Stimulated activated CD8-positive, alpha-beta memory T cell treated with anti-CD3 and anti-CD28 coated beads, Interleukin-7, amount 100 ng/mL, for 24 hours (primary cell): Measurements from ENCODE around the gene KLHL25.

Experiments used
- DNase-seq: peaks from one replicate; pipeline ENCODE4 v3.0.0-alpha.2; 2020; ENCODE audit warnings: low read depth

KLHL25 gene

GRCh38 chr15:85773970-85774369, 20.8 kb downstream of the KLHL25 start:
- DNase-seq, result no peak

DNA sequence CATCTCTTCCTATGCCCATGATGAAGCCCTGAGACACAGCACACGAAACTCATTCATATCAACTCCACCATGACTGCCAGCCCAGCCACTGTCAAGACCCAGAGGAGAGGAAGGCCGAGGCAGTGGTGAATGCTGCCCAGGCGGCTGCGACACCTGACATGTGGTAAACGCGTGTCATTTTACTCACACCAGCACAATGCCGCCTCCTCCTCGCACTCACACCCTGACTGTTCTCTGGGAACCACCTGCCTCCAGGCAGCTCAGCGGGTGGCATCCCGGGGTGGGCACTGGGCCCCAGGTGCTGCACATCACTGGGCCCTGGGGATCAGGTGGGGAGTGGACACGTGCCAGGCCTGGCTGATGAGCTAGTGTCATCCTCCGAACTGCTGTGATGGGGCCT, 21.5 kb downstream of the KLHL25 start:
- DNase-seq, result no peak

DNA sequence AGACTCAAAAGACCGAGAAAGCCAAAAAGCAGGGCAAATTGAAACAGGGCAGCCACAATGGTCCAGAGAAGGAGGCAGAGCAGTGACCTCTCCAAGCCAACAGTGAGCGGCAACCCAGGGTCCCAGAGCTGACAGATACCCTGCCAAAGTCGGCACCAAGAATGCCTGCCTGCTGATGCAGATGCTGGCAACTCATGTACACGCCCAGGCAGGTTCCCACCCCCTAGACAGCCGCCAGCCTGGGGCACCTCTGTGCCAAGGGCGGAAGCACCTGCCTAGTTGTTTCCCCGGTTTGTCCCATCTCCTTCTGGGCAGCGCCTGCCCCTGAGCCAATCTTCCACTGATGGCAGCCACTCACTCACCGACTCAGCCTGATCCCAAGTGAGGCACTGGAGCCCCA, 22.1 kb downstream of the KLHL25 start:
- DNase-seq, result no peak

- DNase-seq, result no peak
Measured at GRCh38 chr15:85771781-85772445, 22.8 kb downstream of the KLHL25 start.

GRCh38 chr15:85771271-85771670, 23.5 kb downstream of the KLHL25 start:
- DNase-seq, result no peak

DNA sequence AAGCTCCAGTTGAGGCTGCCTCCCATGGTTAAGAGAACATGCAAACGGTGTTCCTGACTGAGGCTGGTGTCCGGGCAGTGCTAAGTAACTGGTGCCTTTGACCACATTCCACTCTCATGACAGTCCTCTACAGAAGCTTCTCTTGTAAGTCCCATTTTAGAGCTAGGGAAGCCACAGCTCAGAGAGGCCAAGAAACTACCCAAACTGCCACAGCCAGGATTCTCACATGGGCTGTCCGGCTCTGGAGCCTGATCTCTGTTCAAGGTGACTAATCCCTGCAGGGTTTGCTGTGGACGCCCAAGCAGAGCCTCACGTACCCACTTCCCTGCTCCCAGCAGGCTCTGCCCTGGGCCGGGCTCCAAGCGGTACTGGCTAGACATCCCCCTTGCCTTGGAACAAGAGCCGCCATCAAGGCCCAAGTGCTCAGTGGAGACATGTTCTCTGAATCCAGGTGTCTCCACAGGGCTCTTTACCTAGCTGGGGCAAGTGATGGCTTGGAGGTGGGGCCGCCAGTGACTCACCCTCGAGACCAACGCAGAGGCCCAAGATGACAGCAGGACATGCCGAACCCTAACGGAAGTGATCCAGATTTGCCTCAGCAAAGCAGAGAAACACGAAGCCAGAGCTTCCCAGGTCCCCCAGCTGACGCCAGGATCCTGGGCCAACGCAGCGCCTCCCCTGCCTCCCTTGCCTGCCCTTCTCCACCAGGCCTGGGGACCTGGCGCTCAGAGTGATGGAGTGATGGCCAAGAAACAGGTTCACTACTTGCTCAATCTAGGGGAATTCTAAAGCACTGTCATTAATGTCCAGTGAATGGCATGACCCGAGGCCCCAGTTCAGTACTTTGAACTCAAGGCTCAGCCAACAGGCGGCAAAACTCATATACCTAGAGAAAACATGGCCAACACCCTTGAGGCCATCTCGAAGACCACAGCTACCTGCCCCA, 24.4 kb downstream of the KLHL25 start:
- DNase-seq, result no peak

DNA sequence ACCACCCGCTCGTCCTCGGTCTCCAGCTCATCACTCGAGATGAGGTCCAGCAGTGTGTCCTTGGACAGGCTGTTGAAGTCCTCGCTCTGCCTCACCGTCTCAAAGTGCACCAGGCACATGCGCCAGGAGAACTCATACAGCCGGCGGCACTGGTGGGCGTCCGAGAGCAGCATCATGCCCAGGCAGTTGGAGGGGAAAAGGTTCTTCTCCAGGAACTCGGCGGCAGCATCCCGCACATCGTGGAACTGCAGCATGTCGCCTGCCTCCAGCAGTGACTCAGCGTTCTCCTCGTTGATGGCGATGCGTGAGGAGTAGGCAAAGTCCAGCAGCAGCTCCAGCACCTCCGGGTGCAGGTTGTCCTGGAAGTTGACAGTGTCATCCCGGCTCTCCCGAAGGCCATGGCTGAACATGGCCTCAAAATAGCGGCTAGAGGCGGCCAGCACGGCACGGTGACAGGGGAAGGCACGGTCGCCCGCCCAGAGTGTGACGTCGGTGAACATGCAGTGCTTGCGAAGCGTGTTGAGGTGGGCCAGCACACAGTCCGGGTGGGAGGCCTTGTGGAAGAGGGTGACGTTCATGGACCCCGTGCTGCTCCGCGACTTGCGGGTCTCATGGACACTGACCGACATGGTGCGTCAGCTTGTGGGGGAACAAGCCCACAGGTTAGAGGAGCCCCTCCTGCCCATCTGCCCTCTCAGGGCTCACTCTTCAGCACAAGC, 25.4 kb downstream of the KLHL25 start:
- no peak for DNase-seq

DNA sequence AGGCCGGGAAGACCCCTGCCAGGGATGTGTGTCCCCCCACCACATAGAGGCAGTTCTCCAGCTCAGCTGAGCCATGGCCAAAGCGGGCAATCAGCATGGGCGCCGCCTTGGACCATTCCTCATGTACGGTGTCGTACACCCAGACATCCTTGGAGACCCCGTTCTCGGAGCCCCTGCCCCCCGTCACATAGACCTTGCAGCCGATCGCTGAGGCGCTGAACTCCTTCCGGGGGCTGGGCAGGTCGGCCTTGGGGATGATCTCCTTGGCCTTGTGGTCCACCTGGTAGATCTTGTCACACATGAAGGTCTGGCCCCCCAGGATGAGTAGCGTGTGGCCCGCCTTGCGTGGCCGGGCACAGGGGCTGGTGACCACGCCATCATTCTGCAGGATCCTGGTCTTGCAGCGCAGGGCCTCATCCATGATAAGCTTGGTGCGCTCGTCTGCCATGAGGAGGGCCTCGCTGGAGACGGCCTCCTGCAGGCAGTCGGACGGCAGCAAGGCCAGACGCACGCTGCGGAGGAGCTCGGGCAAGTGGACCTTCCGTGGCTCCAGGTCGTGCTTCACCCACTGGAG, 26.0 kb downstream of the KLHL25 start:
- DNase-seq, result no peak

DNA sequence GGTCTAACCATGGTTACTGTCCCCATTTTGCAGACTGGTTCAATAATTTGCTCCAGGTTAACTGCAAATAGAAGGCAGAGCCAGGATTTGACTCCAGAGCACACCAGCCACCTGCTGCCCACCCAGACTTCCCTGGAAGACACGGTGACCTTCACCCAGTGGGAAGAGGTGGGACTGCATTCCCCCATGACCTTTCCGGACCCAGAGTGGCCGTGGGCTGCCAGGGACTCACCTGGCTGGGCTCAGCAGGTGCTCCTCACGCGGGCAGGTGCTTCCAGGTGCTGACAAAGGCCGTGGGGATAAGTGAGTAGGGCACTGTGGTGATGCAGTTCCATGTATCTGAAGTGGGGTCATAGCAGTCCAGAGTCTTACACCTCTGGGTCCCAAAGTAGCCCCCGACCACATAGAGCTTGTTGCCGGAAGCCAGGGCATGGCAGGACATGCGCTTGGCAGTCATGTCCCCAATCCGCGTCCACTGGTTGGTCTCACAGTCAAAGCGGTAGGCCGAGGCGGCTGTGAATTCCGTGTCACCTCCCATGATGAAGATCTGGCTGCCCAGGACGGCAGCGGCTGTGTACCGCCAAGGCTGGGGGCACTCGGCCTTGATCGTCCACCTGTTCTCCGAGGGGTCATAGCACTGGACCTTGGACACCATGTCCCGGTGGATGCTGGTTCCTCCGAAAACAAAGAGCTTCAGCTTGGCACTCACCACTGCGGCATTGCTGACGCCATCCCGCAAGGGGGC, 26.8 kb downstream of the KLHL25 start:
- DNase-seq, result no peak

DNA sequence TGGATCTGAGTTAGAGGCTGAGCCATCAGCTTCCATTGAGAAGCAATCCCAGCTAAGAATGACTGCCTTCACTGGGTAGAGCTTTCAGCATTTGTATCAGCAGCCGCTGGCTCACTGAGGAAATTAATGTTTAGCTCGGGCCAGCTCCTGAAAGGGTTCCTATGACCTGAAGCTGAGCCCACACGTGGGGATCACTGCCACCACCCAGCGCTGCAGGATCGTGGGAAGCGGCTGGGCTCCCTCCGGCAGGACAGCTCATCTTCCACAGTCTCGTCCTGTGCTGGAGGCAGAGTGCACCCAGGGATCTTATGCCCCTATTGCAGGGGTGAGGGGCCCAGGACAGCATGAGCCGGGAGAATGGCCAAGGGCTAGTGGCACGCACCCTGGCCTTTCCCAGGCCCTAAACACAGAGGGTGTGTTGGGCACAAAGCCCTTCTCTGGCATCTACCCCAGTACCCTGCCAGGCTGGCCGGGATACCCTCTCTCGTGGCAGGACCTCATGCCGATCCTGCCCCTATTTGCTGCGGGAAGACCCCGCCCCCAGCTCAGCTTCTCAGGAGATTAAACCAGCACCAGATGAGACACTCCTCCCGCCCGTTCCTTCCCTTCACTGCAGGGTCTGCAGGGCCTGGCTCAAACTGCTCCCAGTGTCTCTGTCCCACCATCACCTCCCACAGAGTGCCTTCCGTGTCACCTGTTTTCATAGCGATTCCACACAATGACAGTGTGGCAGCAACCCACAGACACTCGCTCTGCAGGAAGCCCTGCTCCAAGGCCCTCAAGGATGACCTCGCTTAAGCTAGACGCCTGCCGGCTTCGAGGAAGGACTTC, 28.5 kb downstream of the KLHL25 start:
- DNase-seq, result no peak

DNA sequence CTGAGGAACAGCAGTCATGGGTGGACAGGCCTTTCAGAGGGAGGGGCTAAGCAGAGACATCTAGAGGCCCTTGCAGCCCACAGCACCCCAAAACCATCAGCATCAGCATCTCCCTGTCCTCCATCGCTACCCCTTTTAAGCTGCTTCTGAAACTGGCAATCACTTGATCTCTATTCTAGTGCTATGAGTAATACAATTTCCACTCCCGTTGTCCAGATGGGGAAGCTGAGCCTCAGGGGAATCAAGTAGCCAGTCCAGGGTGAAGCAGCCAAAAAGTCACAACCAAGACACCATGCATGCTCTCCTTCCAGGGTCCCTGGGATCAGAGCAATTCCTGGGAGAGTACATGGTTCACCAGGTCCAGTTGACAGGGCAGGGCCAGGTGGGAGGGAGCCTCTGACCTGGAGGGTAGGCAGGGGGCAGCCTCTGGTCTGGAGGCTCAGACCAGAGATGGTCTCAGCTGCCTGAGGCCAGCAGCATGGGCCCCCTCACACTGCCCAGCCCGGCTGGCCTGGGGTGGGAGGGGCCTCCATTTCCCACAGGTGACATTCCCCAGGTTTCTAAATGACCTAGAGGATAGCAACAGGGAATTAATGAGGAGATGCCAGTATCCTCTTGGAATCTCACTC, 30.0 kb downstream of the KLHL25 start:
- DNase-seq, result no peak

GRCh38 chr15:85763673-85764633, 30.8 kb downstream of the KLHL25 start:
- no peak for DNase-seq

DNA sequence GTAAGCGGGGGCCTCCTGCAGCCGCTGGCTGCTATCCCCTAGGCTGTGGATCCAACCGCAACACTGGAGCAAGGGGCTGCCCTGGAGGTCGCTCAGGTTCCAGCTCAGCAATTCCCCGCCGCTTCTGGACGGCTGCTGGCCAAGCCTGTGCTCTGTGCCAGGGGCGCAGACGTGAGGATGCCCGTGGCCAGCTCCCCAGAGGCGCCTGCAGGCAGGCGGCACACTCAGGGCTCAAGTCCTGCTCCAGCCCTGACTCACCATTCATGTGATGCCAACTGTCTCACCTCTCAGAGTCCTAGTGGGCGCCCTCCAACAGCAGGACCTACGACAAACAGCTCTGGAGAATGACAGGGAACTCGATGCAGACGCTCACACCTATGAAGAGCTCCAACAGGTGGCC, 31.6 kb downstream of the KLHL25 start:
- DNase-seq, result no peak

DNA sequence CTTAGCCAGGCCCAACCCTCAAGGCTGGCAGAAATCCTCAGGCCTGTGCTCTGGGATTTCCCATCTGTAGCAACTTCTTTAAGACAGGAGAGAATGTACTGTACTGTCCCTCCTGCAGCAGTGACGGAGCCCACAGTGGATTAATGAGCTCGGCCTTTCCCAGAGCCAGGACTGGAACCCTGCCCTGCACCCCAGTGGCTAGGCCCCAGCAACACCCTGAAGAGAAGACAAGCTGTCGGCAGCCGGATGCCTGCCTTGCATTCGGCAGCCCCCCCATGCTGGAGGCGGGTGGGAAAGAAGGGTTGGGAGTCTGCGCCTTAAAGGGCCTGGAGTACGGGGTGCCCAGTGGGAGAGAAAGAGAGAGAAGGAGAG, 32.0 kb downstream of the KLHL25 start:
- DNase-seq, result no peak

GRCh38 chr15:85762039-85762755, 32.5 kb downstream of the KLHL25 start:
- no peak for DNase-seq

- no peak for DNase-seq
Measured at GRCh38 chr15:85761635-85762034, 33.1 kb downstream of the KLHL25 start.

- no peak for DNase-seq
Measured at GRCh38 chr15:85760531-85761371, 34.0 kb downstream of the KLHL25 start.

DNA sequence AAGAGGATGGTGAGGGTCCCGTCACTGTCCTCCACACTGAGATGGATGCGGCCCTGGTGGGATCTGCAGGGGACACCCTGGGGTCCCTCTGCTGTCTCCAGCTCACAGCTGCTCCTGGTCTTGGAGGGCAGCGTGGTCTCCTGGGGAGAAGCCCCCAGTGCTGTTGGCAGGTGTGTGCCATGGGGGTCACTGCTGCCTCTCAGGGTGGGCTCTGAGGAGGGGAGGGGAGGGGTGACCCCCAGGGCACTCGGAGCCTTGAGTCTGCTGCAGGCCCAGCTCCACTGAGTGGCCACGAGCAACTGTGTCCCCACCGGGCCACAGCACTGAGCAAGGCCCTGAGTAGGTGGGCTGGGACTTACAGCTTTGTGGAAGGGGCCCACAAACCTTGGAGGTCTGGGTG, 34.7 kb downstream of the KLHL25 start:
- DNase-seq, result no peak
